Kidney capillary endothelial cell (primary cell): Measurements from ENCODE around the gene CLIP2.
"Not testable (repeated sequence)": the region's sequence is repeated elsewhere in the genome, so short reads cannot be mapped to it uniquely, and the experiment has no call there.

Experiments used
- DNase-seq: peaks from one replicate; pipeline ENCODE4 v3.0.0-alpha.2; 2018; ENCODE audit warnings: low spot score

Gene CLIP2

GRCh38 chr7:74289018-74289658, at the start of gene CLIP2:
TSS of gene CLIP2 (plus strand) at chr7:74289407. CDS start at chr7:74317547, 28,140 bp downstream.
- peak; percentile 51 for DNase-seq

- no peak for DNase-seq
These were observed 48.7 kb upstream of the CLIP2 start for GRCh38 chr7:74240482-74240881.

GRCh38 chr7:74242122-74242443, 47.1 kb upstream of the CLIP2 start:
- DNase-seq, result no peak

- DNase-seq, result no peak
These were observed 42.7 kb upstream of the CLIP2 start for GRCh38 chr7:74246497-74246896.

GRCh38 chr7:74248156-74248555, 41.1 kb upstream of the CLIP2 start:
- DNase-seq, result no peak

- not testable (repeated sequence) for DNase-seq
These were observed 40.1 kb upstream of the CLIP2 start for GRCh38 chr7:74249058-74249457.

- DNase-seq, result no peak
These were observed 36.3 kb upstream of the CLIP2 start for GRCh38 chr7:74252893-74253292.

- DNase-seq, result no peak
These were observed 35.9 kb upstream of the CLIP2 start for GRCh38 chr7:74253331-74253730.

- DNase-seq, result no peak
These were observed 35.4 kb upstream of the CLIP2 start for GRCh38 chr7:74253835-74254128.

GRCh38 chr7:74254129-74254857, 34.9 kb upstream of the CLIP2 start, which contains the start of gene RFC2:
TSS of gene RFC2 (minus strand) at chr7:74254399. CDS start at chr7:74254383, 16 bp downstream.
- peak; percentile 94 for DNase-seq

- no peak for DNase-seq
These were observed 34.3 kb upstream of the CLIP2 start for GRCh38 chr7:74254858-74255379.

GRCh38 chr7:74255461-74255860, 33.7 kb upstream of the CLIP2 start:
- not testable (repeated sequence) for DNase-seq

- no peak for DNase-seq
These were observed 32.5 kb upstream of the CLIP2 start for GRCh38 chr7:74256491-74257408.

GRCh38 chr7:74258639-74259038, 30.6 kb upstream of the CLIP2 start:
- no peak for DNase-seq

GRCh38 chr7:74262639-74263398, 26.4 kb upstream of the CLIP2 start:
- no peak for DNase-seq

- DNase-seq, result no peak
These were observed 25.6 kb upstream of the CLIP2 start for GRCh38 chr7:74263399-74264120.

GRCh38 chr7:74266191-74266963, 22.8 kb upstream of the CLIP2 start:
- no peak for DNase-seq

GRCh38 chr7:74267756-74268565, 21.2 kb upstream of the CLIP2 start:
- no peak for DNase-seq

GRCh38 chr7:74269757-74270277, 19.4 kb upstream of the CLIP2 start:
- DNase-seq, result no peak
